Measurements from ENCODE around the gene RBFOX2. TPM values are rescaled to one million over a fixed set of nuclear protein-coding genes. Genes with fewer than 3 reads are reported as not detected.

RBFOX2 gene
- total RNA-seq, 1 donor from 2014 or later = 83.1 TPM

DNA sequence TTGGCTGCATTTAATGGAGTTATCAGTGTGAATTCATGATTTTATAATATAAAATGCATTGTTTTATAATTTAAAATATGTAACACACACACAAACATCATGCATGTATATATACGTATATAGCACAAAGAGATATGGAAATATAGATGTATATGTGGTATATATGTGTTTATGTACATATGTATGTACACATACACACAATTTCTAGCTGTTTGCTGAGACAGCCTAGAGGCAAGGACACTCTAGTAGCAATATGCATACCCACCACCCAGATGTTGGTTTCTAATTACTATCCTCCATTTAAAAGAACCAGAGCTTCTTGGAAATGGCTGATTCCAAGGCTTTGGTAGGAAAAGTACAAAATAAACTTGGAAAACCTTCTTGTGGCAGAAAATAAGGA lies 50.4 kb downstream of the RBFOX2 start:
- no peak for DNase-seq (ENCODE audit: low read depth in 2 of 2)

- DNase-seq (ENCODE audit: low read depth in 2 of 2) = no peak
Observed at GRCh38 chr22:35977136-35977535, 51.5 kb downstream of the RBFOX2 start.

DNA sequence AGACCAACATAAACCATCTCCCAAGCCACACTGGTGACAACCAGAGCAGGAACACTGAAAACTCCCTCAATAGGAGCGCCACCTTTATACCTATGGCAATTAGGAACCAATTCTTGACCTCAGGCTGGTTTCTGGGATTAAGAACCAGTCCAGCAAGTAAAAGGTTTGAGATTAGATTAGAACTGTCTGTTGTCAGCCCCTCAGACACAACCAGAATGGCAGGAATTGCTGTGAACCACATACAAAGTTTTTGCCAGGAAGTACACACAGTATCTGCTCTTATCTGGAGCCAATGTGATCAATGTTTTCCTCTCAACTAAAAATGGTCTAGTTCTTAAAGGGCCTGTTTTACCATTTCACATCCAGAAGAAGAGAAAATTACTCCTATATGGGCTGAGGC lies 55.2 kb downstream of the RBFOX2 start:
- DNase-seq (ENCODE audit: low read depth in 2 of 2) = no peak

- no peak for DNase-seq (ENCODE audit: low read depth in 2 of 2)
Observed at GRCh38 chr22:35972559-35972958, 56.1 kb downstream of the RBFOX2 start.

DNA sequence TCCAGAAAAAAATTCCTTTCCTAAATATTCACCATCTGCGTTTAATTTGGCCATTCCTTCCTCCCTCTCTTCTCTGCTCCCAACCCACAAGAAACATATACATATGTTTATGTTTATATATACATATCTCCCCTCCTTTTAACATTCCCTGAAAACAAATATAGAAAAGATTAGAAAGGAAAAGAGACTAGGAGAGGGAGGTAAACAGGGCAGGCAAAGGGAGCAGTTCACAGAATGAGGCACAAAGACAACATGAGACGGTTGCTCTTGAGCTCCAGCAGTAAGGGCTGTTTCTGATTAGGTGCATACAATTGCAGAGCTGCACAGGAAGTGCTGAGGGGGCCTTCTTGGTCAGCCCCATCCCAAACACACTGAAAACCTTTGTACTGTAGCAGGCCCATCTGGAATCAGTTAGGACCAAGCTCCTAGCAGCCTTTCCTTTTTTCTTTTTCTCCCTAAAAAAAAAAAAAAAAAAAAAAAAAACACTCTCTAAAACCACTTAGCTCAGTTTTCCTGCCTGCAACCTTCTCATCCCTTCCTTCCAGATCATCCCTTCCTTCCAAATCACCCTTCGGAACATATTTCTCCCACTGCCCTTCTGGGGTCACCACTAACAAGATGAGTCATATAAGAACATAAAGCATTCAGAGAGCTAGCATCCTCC lies 57.0 kb downstream of the RBFOX2 start:
- peak in 1 of 2 donors; percentile 56 for DNase-seq (ENCODE audit: low read depth in 2 of 2)

GRCh38 chr22:35970616-35971455 lies 57.8 kb downstream of the RBFOX2 start:
- DNase-seq (ENCODE audit: low read depth in 2 of 2) = no peak

DNA sequence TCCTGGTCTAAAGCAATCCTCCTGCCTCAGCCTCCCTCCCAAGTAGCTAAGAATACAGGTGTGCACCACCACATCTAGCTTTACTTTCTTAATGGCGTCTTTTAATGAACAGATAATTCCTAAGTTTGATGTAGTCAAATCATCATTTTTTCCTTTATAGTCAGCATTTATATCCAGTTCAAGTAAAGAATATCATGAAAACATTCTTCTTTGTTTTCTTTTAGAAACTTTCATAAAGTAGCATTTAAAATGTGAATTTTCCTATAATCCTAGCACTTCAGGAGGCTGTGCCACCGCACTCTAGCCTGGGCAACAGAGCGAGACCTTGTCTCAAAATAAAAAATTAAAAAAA lies 61.6 kb downstream of the RBFOX2 start:
- DNase-seq (ENCODE audit: low read depth in 2 of 2) = no peak

GRCh38 chr22:35966314-35967045 lies 62.1 kb downstream of the RBFOX2 start:
- no peak for DNase-seq (ENCODE audit: low read depth in 2 of 2)

DNA sequence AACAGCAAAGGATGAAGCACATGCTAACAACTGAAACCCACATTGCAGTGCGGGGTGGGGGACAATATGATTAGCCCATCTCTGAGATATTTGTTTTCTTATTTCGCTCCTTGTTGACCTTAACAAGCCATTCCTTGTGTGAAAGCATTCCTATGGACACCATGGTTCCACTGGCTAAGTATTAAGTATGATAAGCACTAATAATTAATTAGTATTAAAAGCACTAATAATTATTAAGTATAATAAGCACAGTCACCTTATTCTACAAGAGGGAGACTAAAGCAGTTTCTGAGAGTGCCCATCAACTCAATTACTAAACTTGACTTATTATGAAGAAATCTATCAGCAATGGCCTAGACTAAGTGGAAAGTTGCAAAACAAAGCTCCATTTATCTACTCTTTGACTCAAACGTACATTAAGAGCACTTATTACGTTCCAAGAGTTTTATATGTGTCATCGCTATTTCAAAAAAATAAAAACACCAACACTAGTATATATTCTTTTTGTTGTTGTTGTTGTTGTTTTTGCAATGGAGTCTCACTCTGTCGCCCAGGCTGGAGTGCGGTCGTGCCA lies 65.3 kb downstream of the RBFOX2 start:
- no peak for DNase-seq (ENCODE audit: low read depth in 2 of 2)

GRCh38 chr22:35961480-35962295 lies 66.9 kb downstream of the RBFOX2 start:
- DNase-seq (ENCODE audit: low read depth in 2 of 2) = peak; percentile 98

DNA sequence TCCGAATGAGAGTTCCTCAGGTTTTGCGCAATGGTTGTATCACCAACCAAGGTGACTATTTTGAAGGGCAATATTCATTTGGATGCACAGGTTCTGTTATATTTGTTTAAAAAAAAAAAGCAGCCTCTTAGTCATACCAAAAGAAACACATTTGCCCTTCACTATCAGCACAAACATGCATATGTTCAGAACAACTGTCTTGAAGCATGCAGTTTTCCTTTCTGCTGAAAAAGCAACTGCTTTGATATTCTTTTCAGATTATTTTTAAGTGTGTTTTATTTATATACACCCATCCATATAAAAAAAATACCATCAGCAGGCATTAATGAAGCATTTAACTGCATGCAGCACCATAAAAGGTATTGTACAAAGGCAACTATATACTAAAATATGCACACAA lies 67.8 kb downstream of the RBFOX2 start:
- peak in 1 of 2 donors; percentile 14 for DNase-seq (ENCODE audit: low read depth in 2 of 2)

GRCh38 chr22:35959121-35959800 lies 69.4 kb downstream of the RBFOX2 start:
- no peak for DNase-seq (ENCODE audit: low read depth in 2 of 2)

DNA sequence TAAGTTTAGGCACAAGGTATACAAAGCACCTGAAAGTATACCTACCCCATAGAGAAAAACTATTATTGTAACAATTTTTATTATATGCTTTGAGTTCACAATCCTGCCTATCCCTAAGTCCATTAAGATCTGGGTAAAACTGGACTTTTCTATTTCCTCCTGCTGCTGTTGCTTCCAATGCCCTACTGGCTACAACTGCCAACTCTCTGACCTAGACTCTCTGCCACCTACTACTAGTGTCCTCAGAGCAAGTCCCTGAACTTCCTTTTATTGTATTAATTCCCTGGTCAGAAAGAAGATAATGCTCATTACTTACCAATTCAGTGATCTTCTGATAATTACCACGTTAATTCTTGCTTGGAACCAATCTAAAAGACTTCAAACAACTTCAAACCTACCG lies 70.3 kb downstream of the RBFOX2 start:
- DNase-seq (ENCODE audit: low read depth in 2 of 2) = no peak

GRCh38 chr22:35957589-35957988 lies 71.0 kb downstream of the RBFOX2 start:
- no peak for DNase-seq (ENCODE audit: low read depth in 2 of 2)

DNA sequence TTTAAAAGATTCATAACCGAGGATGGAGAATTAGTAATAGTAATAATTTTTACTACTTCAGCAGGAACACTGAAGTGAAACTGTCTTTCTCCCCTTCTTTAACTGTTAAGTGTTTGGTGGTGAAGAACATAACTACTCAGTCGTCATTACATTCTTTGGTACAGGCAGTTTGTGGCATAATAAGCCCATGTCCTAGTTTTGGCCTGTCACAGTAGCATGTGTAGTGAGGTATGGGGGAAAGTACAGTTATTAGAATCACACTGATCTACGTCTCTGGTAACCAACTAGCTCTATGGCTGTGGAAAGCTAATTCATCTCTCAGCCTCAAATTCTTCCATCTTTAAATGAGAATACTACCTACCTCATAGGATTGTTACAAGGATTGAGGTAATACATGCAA lies 71.8 kb downstream of the RBFOX2 start:
- no peak for DNase-seq (ENCODE audit: low read depth in 2 of 2)

DNA sequence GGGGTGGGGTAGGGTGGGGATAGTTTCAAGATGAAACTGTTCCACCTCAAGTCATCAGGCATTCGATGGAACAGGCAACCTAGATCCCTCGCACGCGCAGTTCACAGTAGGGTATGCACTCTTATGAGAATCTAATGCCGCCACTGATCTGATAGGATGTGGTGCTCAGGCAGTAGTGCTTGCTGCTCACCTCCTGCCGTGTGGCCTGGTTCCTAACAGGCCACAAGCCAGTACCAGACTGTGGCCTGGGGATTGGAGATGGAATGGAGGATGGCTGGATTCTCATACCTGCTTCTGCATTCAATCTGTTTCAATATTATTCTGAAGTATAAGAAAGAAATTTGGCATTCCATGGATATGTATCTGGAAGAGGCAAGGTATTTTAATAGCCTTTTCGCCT lies 73.1 kb downstream of the RBFOX2 start:
- DNase-seq (ENCODE audit: low read depth in 2 of 2) = no peak

- no peak for DNase-seq (ENCODE audit: low read depth in 2 of 2)
Observed at GRCh38 chr22:35952576-35952975, 76.0 kb downstream of the RBFOX2 start.

DNA sequence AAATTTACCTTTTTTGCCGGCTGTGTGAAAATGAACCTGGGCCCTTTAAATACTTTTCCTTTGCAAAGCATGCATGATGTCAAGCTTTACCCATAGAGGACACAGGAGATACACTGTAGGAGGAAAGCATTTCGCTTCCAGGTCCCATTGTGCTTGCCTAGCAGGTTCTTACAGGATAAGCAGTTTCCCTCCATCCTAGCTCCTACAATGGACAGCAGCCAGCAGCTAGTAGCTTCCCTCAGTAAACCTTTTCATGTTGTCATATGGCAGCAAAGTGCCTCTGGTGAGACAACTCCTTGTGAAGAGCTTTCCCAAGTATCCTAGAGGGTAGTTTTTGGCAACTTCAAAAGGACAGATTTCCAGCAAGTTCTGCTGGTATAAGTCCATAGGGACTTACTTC lies 78.4 kb downstream of the RBFOX2 start:
- no peak for DNase-seq (ENCODE audit: low read depth in 2 of 2)

GRCh38 chr22:35949243-35949642 lies 79.4 kb downstream of the RBFOX2 start:
- DNase-seq (ENCODE audit: low read depth in 2 of 2) = no peak

- peak in 1 of 2 donors; percentile 18 for DNase-seq (ENCODE audit: low read depth in 2 of 2)
Observed at GRCh38 chr22:35947794-35948425, 80.7 kb downstream of the RBFOX2 start.
